ENCODE data around the gene TMEM235. TPM values are rescaled to one million over a fixed set of nuclear protein-coding genes. Genes with fewer than 3 reads are reported as not detected.

Gene TMEM235
- total and polyA plus RNA-seq, 9 of the 15 experiments (the other 6 are each of a cell fraction or from before 2014, with no cell fraction given): not detected

- peak; percentile 98 for TF ChIP-seq ZBTB7A (IDR thresholded peaks at IDR 0.05; ENCODE audit: borderline replicate concordance, control insufficient read depth, low read depth, low read length)
- TF ChIP-seq, protein P1, sequence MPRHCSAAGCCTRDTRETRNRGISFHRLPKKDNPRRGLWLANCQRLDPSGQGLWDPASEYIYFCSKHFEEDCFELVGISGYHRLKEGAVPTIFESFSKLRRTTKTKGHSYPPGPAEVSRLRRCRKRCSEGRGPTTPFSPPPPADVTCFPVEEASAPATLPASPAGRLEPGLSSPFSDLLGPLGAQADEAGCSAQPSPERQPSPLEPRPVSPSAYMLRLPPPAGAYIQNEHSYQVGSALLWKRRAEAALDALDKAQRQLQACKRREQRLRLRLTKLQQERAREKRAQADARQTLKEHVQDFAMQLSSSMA (CRISPR knock-in tag; IDR thresholded peaks at IDR 0.05): peak; percentile 85; the same call in 1 of the 2 replicates
- TF ChIP-seq CHD1 (IDR thresholded peaks at IDR 0.05; ENCODE audit: low read length): peak; percentile 11
- TF ChIP-seq, protein P2, sequence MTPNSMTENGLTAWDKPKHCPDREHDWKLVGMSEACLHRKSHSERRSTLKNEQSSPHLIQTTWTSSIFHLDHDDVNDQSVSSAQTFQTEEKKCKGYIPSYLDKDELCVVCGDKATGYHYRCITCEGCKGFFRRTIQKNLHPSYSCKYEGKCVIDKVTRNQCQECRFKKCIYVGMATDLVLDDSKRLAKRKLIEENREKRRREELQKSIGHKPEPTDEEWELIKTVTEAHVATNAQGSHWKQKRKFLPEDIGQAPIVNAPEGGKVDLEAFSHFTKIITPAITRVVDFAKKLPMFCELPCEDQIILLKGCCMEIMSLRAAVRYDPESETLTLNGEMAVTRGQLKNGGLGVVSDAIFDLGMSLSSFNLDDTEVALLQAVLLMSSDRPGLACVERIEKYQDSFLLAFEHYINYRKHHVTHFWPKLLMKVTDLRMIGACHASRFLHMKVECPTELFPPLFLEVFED (CRISPR knock-in tag; conservative IDR thresholded peaks at IDR 0.05): no peak
- 0 out of 2 replicates have a peak, but pooled peaks have one; percentile 53 for TF ChIP-seq ETV5 (CRISPR knock-in tag; IDR thresholded peaks at IDR 0.05; ENCODE audit: low read depth)
- no peak for TF ChIP-seq ATF1 (CRISPR knock-in tag; IDR thresholded peaks at IDR 0.05)
- TF ChIP-seq ATF1 (tag; IDR thresholded peaks at IDR 0.05): peak; percentile 79
These were observed 22.7 kb downstream of the TMEM235 start (continued) for GRCh38 chr17:78253946-78254672.
